GM12878 (cell line): ENCODE results near the gene ALG12. TPM values are rescaled to one million over a fixed set of nuclear protein-coding genes. Genes with fewer than 3 reads are reported as not detected.

Experiments
- ATAC-seq: fragments of 200-7000 bp; cut with Tn5 transposase; 3 replicates; pipeline ENCODE4 v1.9.1; 2020; ENCODE audit warnings: mild to moderate bottlenecking, moderate library complexity
- BruUV-seq: library from RNA; stranded (reverse); fragments of 400-500 nt; replicated peaks from 2 replicates; lab custom pipeline; 2021; lab: Mats Ljungman, UMichigan
- CTCF ChIA-PET: fragments of 300-600 bp; sonication (Branson Sonifier 250); formaldehyde crosslinking; extraction: SDS; loops from one replicate; lab custom pipeline; 2021; ENCODE audit warnings: inconsistent platforms; lab: Yijun Ruan, JAX
- POLR2A ChIA-PET: fragments of 350-600 bp; formaldehyde crosslinking; extraction: SDS; loops from one replicate; lab custom pipeline; 2021; ENCODE audit warnings: inconsistent platforms; lab: Charles Lee
- RAD21 ChIA-PET: fragments of 300-600 bp; sonication (Branson Sonifier 250); formaldehyde crosslinking; loops from one replicate; lab custom pipeline; 2023; ENCODE audit warnings: antibody characterized with exemption; ENCODE audit not compliant: unreplicated experiment; lab: Charles Lee
- SMC1A ChIA-PET: fragments of 300-600 bp; sonication (Branson Sonifier 250); formaldehyde crosslinking; loops from one replicate; lab custom pipeline; 2023; ENCODE audit not compliant: unreplicated experiment, uncharacterized antibody; lab: Charles Lee
- DNase-seq: peaks from one replicate; pipeline ENCODE4 v3.0.0-alpha.2; 2011; ENCODE audit warnings: low read depth, low spot score
- FAIRE-seq: peaks from 3 replicates; lab custom pipeline; 2011; peaks lifted over from hg19 to GRCh38; lab: Jason Lieb, UNC
- H2AFZ ChIP-seq: 2 replicates; pipeline ENCODE4 v1.6.0; 2011; ENCODE audit warnings: low read depth, low read length, control low read depth; ENCODE audit not compliant: control insufficient read depth
- H3K27ac ChIP-seq: 2 replicates; pipeline ENCODE4 v1.5.1; 2011; ENCODE audit warnings: control low read depth; ENCODE audit not compliant: control insufficient read depth, insufficient read depth
- H3K27me3 ChIP-seq, 2 experiments: replicated peaks in 1 of 2; 2 replicates each; pipeline versions ENCODE4 v1.6.0 to v1.6.1; 2011; ENCODE audit warnings: low read length in 1 of 2; ENCODE audit not compliant: control insufficient read depth in 2 of 2, insufficient read depth in 2 of 2
- H3K36me3 ChIP-seq, 2 experiments: 2 replicates each; pipeline ENCODE4 v1.5.1; 2011; ENCODE audit warnings: low read length in 1 of 2; ENCODE audit not compliant: control insufficient read depth in 2 of 2, insufficient read depth in 2 of 2
- H3K4me1 ChIP-seq: 2 replicates; pipeline ENCODE4 v1.6.1; 2011; ENCODE audit warnings: mild to moderate bottlenecking, low read length, moderate library complexity, mixed read lengths; ENCODE audit not compliant: control insufficient read depth, insufficient read depth
- H3K4me2 ChIP-seq: 2 replicates; pipeline ENCODE4 v1.6.0; 2011; ENCODE audit warnings: control low read depth; ENCODE audit not compliant: control insufficient read depth, insufficient read depth
- H3K4me3 ChIP-seq: fragments of 200-600 bp; sonication (generic); 2 replicates; pipeline ENCODE4 v1.5.1; 2016
- H3K79me2 ChIP-seq: 2 replicates; pipeline ENCODE4 v1.6.0; 2011; ENCODE audit warnings: low read length; ENCODE audit not compliant: control insufficient read depth, insufficient read depth
- H3K9ac ChIP-seq: 2 replicates; pipeline ENCODE4 v1.8.0; 2011; ENCODE audit warnings: low read length, control low read depth, mixed read lengths; ENCODE audit not compliant: control insufficient read depth, insufficient read depth
- H3K9me3 ChIP-seq: replicated peaks from 3 replicates; pipeline ENCODE4 v1.5.1; 2011; ENCODE audit warnings: mild to moderate bottlenecking, low read length; ENCODE audit not compliant: control insufficient read depth, insufficient read depth
- H4K20me1 ChIP-seq: 2 replicates; pipeline ENCODE4 v1.6.0; 2011; ENCODE audit not compliant: control insufficient read depth, insufficient read depth
- BHLHE40 ChIP-seq, 2 experiments: fragments of 450-650 bp in 1 of 2; IDR thresholded peaks; 2 replicates each; pipeline ENCODE4 v1.6.1; 2011 to 2017; ENCODE audit warnings: low read depth in 2 of 2, borderline replicate concordance in 1 of 2, improper control_type of control experiment in 1 of 2, low read length in 1 of 2, mild to moderate bottlenecking in 1 of 2
- CBFB ChIP-seq: IDR thresholded peaks from 2 replicates; pipeline ENCODE4 v1.6.1; 2016; ENCODE audit warnings: antibody characterized with exemption, low read depth
- CTCF ChIP-seq, 3 experiments: IDR thresholded peaks in 2 of 3; conservative IDR thresholded peaks in 1 of 3; 2 replicates each; pipeline ENCODE4 v1.5.1; 2011; ENCODE audit warnings: low read depth in 3 of 3, low read length in 3 of 3, mild to moderate bottlenecking in 3 of 3, control low read depth in 2 of 3, moderate library complexity in 2 of 3, inconsistent platforms in 1 of 3, mixed read lengths in 1 of 3; ENCODE audit not compliant: control insufficient read depth in 2 of 3, insufficient read depth in 1 of 3; ENCODE audit errors: extremely low read depth in 1 of 3
- E4F1 ChIP-seq: fragments of 450-650 bp; IDR thresholded peaks from 2 replicates; pipeline ENCODE4 v1.6.1; 2018; ENCODE audit warnings: borderline replicate concordance, mild to moderate bottlenecking; ENCODE audit not compliant: partially characterized antibody
- FOXM1 ChIP-seq: IDR thresholded peaks from 2 replicates; pipeline ENCODE4 v1.6.1; 2012; ENCODE audit warnings: low read depth, mild to moderate bottlenecking, inconsistent platforms, low read length, moderate library complexity
- NFXL1 ChIP-seq: fragments of 450-650 bp; IDR thresholded peaks from 2 replicates; pipeline ENCODE4 v1.6.1; 2017; ENCODE audit warnings: antibody characterized with exemption, mild to moderate bottlenecking, borderline replicate concordance
- SP1 ChIP-seq: IDR thresholded peaks from one replicate; pipeline ENCODE4 v1.6.1; 2011; ENCODE audit warnings: low read depth, low read length
- WGBS: methylation state at CpG from one replicate; pipeline ENCODE4 v1.1.6; 2016; ENCODE audit warnings: low lambda C conversion rate; ENCODE audit not compliant: insufficient replicate concordance, insufficient coverage; ENCODE audit errors: missing lambda C conversion rate; 5-methylcytosine and 5-hydroxymethylcytosine counted together
- in situ Hi-C: fragments of 300-500 bp; cut with MboI; formaldehyde crosslinking; loops from 9 replicates; pipeline ENCODE4 v1.14.3; 2018; ENCODE audit warnings: mixed read lengths
- intact Hi-C: fragments of 100-400 bp; cut with micrococcal nuclease; formaldehyde crosslinking; loops from one replicate; pipeline ENCODE4 v1.14.2; 2022; ENCODE audit not compliant: unreplicated experiment
- polyA plus RNA-seq, 11 experiments: library from polyadenylated mRNA; depleted of rRNA in 4 of 11; unstranded in 6 of 11; stranded (reverse) in 5 of 11; fragments of >200 nt; fragmentation: Nextera tagmentation in 4 of 11; fragmentation: Illumina TruSeq in 1 of 11; extraction: Ambion mirVana in 4 of 11; extraction: Trizol in 1 of 11; gene quantifications; 1 replicate in 1 of 11; 2 replicates in 10 of 11; pipeline versions ENCODE4 v1.2.1 to v1.2.3, GENCODE V29; 2011 to 2016; ENCODE audit warnings: inconsistent platforms in 2 of 11, missing spikeins in 2 of 11, low read depth in 1 of 11
- total RNA-seq, 4 experiments: library from RNA; depleted of rRNA in 3 of 4; stranded (reverse); fragments of >200 nt in 3 of 4; fragmentation: Illumina TruSeq in 1 of 4; extraction: Trizol in 1 of 4; gene quantifications; 2 replicates each; pipeline versions ENCODE4 v1.2.1 to v1.2.3, GENCODE V29; 2013 to 2021

Gene ALG12
- total and polyA plus RNA-seq, 10 of the 15 experiments (the other 5 are each of a cell fraction or from before 2014, with no cell fraction given), result 0.22 to 23.4 (median 6.6) TPM

GRCh38 chr22:49929211-49929979, 11.2 kb upstream of the ALG12 start (continued):
- no peak for TF ChIP-seq E4F1
- no peak for TF ChIP-seq CBFB
- no peak for TF ChIP-seq NFXL1
- peak; percentile 14 for TF ChIP-seq SP1

GRCh38 chr22:49928555-49929210, 10.4 kb upstream of the ALG12 start:
- Histone ChIP-seq H3K36me3 (peaks cover 0 to 2% of the 10 kb centered on the region in 2 experiments; a peak in 3 of 4 replicates), H2AFZ (no peak overlapping the region), H3K9me3 (no peaks in the 10 kb centered on the region), H3K27ac (no peak overlapping the region), H3K4me1 (peaks cover 62% of the 10 kb centered on the region), H4K20me1 (no peaks in the 10 kb centered on the region), H3K9ac (no peak overlapping the region), H3K4me2 (no peak overlapping the region), H3K79me2 (no peaks in the 10 kb centered on the region; the same call in 1 of the 2 replicates), H3K27me3 (no peaks in the 10 kb centered on the region), H3K4me3 (no peak overlapping the region)
- RAD21 ChIA-PET, result interaction anchor here (1.1 to 1.3 kb wide), 2 partner anchors 102 to 161 kb away, joined by 3 to 4 read pairs; no protein-coding TSS in a partner anchor
- intact Hi-C loops (no loop called here), in situ Hi-C loops (no loop called here)
- POLR2A ChIA-PET, result interaction anchor here (1.0 kb wide), 1 partner anchor 51 kb away, joined by 3 read pairs; no protein-coding TSS in a partner anchor
- CTCF ChIA-PET, result interaction anchor here (2.2 kb wide), 1 partner anchor 101 kb away, joined by 8 read pairs; no protein-coding TSS in a partner anchor
- DNase-seq, result no peak
- TF ChIP-seq CTCF (IDR thresholded peaks at IDR 0.05 in 2 of 3, conservative IDR thresholded peaks at IDR 0.05 in 1 of 3; ENCODE audit: control insufficient read depth in 2 of 3, extremely low read depth in 1 of 3, insufficient read depth in 1 of 3, low read depth in 3 of 3, low read length in 3 of 3), result no peak
- no peak for TF ChIP-seq FOXM1
- TF ChIP-seq BHLHE40 (IDR thresholded peaks at IDR 0.05; ENCODE audit: borderline replicate concordance in 1 of 2, low read depth in 2 of 2, low read length in 1 of 2), result peak in 1 of 2 experiments; percentile 46; a peak in 1 of 4 replicates
- no peak for FAIRE-seq
- ATAC-seq, result no peak
- SMC1A ChIA-PET, result no interaction called here
- no TSS peak for BruUV-seq
- WGBS, result 67% methylated on average over 35 of the region's 38 CpGs
